Right atrium auricular region (tissue), 2 donors: ENCODE data around the gene ABCB11. TPM values are rescaled to one million over a fixed set of nuclear protein-coding genes. Genes with fewer than 3 reads are reported as not detected.
A peak's percentile ranks its signal among the peaks of the same experiment; 100 is the strongest.

Experiments
- DNase-seq: peaks from one replicate; pipeline ENCODE4 v3.0.0-alpha.2; 2019; ENCODE audit warnings: low spot score
- H3K27ac ChIP-seq, 2 donors: fragments of 200-600 bp; sonication (generic); 1 replicate in 1 of 2; 2 replicates in 1 of 2; pipeline ENCODE4 v1.5.1; 2016 to 2019
- H3K27me3 ChIP-seq, 2 donors: fragments of 200-600 bp; sonication (generic); one replicate each; pipeline versions ENCODE4 v1.5.1 to v1.6.0; 2017 to 2019
- H3K36me3 ChIP-seq: fragments of 200-600 bp; sonication (generic); one replicate; pipeline ENCODE4 v1.5.1; 2016
- H3K4me1 ChIP-seq, 2 donors: fragments of 200-600 bp; sonication (generic); one replicate each; pipeline versions ENCODE4 v1.5.1 to v1.6.0; 2017 to 2019
- H3K4me3 ChIP-seq, 2 donors: fragments of 200-600 bp; sonication (generic); 1 replicate in 1 of 2; 2 replicates in 1 of 2; pipeline ENCODE4 v1.5.1; 2017 to 2019; ENCODE audit warnings: mild to moderate bottlenecking in 1 of 2, moderate library complexity in 1 of 2
- H3K9me3 ChIP-seq, 2 donors: fragments of 200-600 bp; sonication (generic); one replicate each; pipeline ENCODE4 v1.5.1; 2019
- CTCF ChIP-seq, 2 donors: fragments of 200-600 bp; sonication (generic); IDR thresholded peaks; one replicate each; pipeline ENCODE4 v1.5.1; 2019; ENCODE audit warnings: antibody characterized with exemption in 2 of 2
- total RNA-seq, 2 donors: library from RNA; depleted of rRNA; stranded (reverse); fragments of >200 nt; gene quantifications; one replicate each; pipeline ENCODE4 v1.1.0, GENCODE V29; 2016

Gene ABCB11
- under 1 TPM; 0.12 to 0.33 TPM for total RNA-seq

GRCh38 chr2:169031202-169031601, at the start of gene ABCB11:
ABCB11 (minus strand) TSS chr2:169031324; CDS start chr2:169018125, 13,199 bp downstream.
- no peak within 1 kb of the TSS for H3K27ac ChIP-seq
- TF ChIP-seq CTCF (IDR thresholded peaks at IDR 0.05) = no peak
- no peaks in the 10 kb centered on the region for H3K4me1 ChIP-seq
- H3K36me3 ChIP-seq = no peaks in the 10 kb centered on the region
- no peak for DNase-seq
- no peaks in the 10 kb centered on the region for H3K9me3 ChIP-seq
- no peaks in the 10 kb centered on the region for H3K27me3 ChIP-seq
- H3K4me3 ChIP-seq = no peak within 1 kb of the TSS

- H3K36me3 ChIP-seq = peaks cover 6% of the 10 kb centered on the region
- H3K27me3 ChIP-seq = no peaks in the 10 kb centered on the region
- peaks cover 0 to 13% of the 10 kb centered on the region in 2 donors for H3K4me1 ChIP-seq
- no peak overlapping the region for H3K4me3 ChIP-seq
- H3K9me3 ChIP-seq = peaks cover 0 to 15% of the 10 kb centered on the region in 2 donors
- DNase-seq = no peak
- H3K27ac ChIP-seq = peak overlapping the region in 1 of 2 donors; percentile 54
- no peak for TF ChIP-seq CTCF (IDR thresholded peaks at IDR 0.05)
Observed at GRCh38 chr2:169080250-169081069, 49.3 kb upstream of the ABCB11 start.

- H3K27ac ChIP-seq = peak overlapping the region; percentile 3 to 82
- H3K4me1 ChIP-seq = peaks cover 0 to 26% of the 10 kb centered on the region in 2 donors
- no peak for DNase-seq
- no peak for TF ChIP-seq CTCF (IDR thresholded peaks at IDR 0.05)
- no peak overlapping the region for H3K4me3 ChIP-seq
- no peaks in the 10 kb centered on the region for H3K36me3 ChIP-seq
- H3K27me3 ChIP-seq = no peaks in the 10 kb centered on the region
- no peaks in the 10 kb centered on the region for H3K9me3 ChIP-seq
Observed at GRCh38 chr2:169077674-169078240, 46.6 kb upstream of the ABCB11 start.

GRCh38 chr2:169073963-169074751, 43.0 kb upstream of the ABCB11 start:
- Histone ChIP-seq H3K36me3 (no peaks in the 10 kb centered on the region), H3K27ac (no peak overlapping the region), H3K27me3 (no peaks in the 10 kb centered on the region), H3K4me1 (peaks cover 0 to 26% of the 10 kb centered on the region in 2 donors), H3K4me3 (no peak overlapping the region), H3K9me3 (no peaks in the 10 kb centered on the region)
- DNase-seq = no peak
- TF ChIP-seq CTCF (IDR thresholded peaks at IDR 0.05) = no peak

GRCh38 chr2:169073211-169073962, 42.3 kb upstream of the ABCB11 start:
- no peaks in the 10 kb centered on the region for H3K36me3 ChIP-seq
- peak overlapping the region in 1 of 2 donors; percentile 41 for H3K27ac ChIP-seq
- peaks cover 0 to 23% of the 10 kb centered on the region in 2 donors for H3K4me1 ChIP-seq
- no peaks in the 10 kb centered on the region for H3K27me3 ChIP-seq
- DNase-seq = no peak
- no peak overlapping the region for H3K4me3 ChIP-seq
- no peaks in the 10 kb centered on the region for H3K9me3 ChIP-seq
- no peak for TF ChIP-seq CTCF (IDR thresholded peaks at IDR 0.05)
